ENCODE results near the gene TXNDC17.
"Not testable (repeated sequence)": the region's sequence is repeated elsewhere in the genome, so short reads cannot be mapped to it uniquely, and the experiment has no call there.

TXNDC17 gene

DNA sequence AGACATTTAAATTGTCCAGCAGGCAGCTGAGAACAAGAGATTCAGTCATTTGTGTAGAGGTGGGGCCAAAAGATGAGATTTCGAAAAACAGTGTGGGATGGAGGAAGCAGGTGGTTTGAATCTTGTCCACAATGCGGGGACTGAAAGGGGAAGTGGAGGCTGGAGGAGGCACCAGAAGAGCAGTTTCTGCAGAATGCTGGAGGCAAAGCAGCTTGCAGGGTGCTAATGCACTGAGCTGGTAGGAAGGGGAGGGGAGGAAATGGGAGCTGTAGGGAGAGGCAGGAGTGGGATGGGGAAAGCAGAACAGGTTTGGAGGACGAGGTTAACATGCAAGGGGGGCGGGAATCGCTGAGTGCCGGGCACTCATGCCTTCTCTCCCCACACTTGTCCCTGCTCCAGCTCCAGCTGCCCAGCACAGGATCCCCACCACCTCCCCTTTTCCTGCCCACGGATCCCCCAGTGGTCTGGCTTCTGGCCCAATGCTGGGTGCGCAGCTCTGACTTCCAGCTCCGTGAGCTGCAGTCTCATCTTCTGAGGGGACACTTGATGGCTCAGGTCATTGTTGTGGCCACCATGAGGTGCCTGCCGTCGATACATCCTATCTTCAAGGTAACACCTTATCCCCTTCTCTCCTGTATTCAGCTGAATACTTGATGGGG lies 20.1 kb downstream of the TXNDC17 start:
- Histone ChIP-seq H3K36me3 (ENCODE audit: insufficient read depth, low read length) (no peaks in the 10 kb centered on the region), H3K4me1 (ENCODE audit: insufficient read depth, low read length) (no peaks in the 10 kb centered on the region), H3K9me3 (ENCODE audit: control insufficient read depth, insufficient read depth, low read length) (no peaks in the 10 kb centered on the region), H3K9ac (ENCODE audit: low read depth, low read length) (no peak overlapping the region)

DNA sequence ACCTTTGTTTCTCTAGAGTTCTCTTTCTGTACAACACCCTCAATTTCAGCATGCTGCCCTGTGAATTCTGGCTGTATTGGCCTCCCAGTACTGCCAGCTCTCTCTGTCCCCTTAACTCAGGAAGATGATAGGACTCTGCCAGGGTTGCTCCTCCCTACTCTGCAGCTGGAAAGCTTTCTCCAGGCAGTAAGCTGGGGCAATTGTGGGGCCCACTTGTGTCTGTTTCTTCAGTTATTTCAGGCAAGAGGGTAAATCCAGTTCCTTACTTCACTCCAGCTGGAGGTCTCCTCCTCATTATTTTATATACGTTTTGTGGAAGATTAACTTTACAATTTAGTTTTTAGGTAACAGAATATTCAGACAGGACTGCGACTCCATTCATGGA lies 20.6 kb downstream of the TXNDC17 start:
- Histone ChIP-seq H3K4me1 (ENCODE audit: insufficient read depth, low read length) (no peaks in the 10 kb centered on the region), H3K36me3 (ENCODE audit: insufficient read depth, low read length) (no peaks in the 10 kb centered on the region), H3K9ac (ENCODE audit: low read depth, low read length) (no peak overlapping the region), H3K9me3 (ENCODE audit: control insufficient read depth, insufficient read depth, low read length) (no peaks in the 10 kb centered on the region)

DNA sequence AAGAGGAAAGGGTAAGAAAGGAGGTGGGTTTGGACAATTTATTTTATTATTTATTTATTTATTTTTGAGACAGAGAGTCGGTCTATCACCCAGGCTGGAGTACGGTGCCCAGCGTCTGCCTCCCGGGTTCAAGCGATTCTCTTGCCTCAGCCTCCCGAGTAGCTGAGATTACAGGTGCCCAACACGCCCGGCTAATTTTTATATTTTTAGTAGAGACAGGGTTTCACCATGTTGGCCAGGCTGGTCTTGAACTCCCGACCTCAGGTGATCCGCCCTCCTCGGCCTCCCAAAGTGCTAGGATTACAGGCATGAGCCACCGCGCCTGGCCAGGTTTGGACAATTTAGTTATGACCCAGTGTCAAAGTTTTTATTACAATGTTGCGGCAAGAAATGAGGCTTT lies 22.3 kb downstream of the TXNDC17 start:
- H3K36me3 ChIP-seq (ENCODE audit: insufficient read depth, low read length); H3K9ac ChIP-seq (ENCODE audit: low read depth, low read length); H3K9me3 ChIP-seq (ENCODE audit: control insufficient read depth, insufficient read depth, low read length); H3K4me1 ChIP-seq (ENCODE audit: insufficient read depth, low read length): not testable (repeated sequence)

DNA sequence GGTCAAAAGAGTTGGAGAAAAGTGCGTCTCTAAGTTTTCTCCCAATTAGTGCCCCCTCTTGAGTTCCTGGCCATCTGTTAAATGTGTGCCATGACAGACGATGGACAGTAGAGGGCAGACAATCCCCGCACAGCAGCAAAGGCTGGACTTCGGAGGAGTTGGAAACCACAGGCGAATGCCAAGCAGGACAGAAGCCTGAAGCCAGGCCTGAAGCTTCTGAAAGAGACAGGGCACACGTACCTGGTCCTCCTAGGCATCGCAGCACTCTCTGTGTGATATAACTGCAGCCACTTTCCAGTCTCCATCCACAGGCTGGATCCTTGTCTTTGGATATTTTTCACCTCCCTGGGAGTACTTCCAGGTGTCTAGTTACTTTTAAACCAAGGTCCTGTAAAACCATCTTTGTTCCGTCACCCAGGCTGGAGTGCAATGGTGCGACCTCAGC lies 25.2 kb downstream of the TXNDC17 start:
- H3K4me1 ChIP-seq (ENCODE audit: insufficient read depth, low read length): no peaks in the 10 kb centered on the region
- no peak overlapping the region for H3K9ac ChIP-seq (ENCODE audit: low read depth, low read length)
- no peaks in the 10 kb centered on the region for H3K36me3 ChIP-seq (ENCODE audit: insufficient read depth, low read length)
- H3K9me3 ChIP-seq (ENCODE audit: control insufficient read depth, insufficient read depth, low read length): no peaks in the 10 kb centered on the region

DNA sequence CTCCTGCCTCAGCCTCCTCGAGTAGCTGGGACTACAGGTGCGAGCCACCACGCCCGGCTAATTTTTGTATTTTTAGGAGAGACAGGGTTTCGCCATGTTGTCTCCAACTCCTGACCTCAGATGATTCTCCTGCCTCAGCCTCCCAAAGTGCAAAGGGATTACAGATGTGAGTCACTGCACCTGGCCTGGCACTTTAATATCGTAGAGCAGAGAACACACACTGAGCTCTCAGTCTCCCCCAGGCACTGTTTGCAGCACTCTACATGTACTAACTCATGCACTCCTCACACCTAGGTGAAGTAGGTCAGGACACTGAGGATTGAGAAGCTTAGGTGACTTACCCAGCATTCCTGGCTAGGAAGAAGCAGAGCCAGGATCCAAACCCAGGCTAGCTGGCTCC lies 25.7 kb downstream of the TXNDC17 start:
- H3K9me3 ChIP-seq (ENCODE audit: control insufficient read depth, insufficient read depth, low read length): no peaks in the 10 kb centered on the region

DNA sequence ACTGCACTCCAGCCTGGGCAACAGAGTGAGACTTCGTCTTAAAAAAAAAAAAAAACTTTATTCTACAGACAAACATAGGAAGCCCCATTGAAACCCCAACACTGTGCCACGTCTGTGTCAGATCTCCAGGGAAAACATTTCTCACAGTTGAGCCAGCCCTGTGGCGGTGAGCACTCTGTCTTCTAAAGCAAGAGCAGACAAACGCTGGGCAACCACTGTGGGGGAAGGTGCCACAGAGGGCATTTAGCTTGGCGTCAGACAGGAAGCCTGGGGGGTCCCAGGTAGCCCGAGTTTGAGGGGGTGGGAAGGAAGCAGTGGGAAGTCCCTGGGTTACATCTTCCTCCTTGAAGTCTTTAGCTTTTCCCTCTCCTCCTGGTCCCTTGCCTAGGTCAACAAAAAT lies 26.7 kb downstream of the TXNDC17 start:
- Histone ChIP-seq H3K9ac (ENCODE audit: low read depth, low read length) (no peak overlapping the region), H3K36me3 (ENCODE audit: insufficient read depth, low read length) (no peaks in the 10 kb centered on the region), H3K9me3 (ENCODE audit: control insufficient read depth, insufficient read depth, low read length) (no peaks in the 10 kb centered on the region), H3K4me1 (ENCODE audit: insufficient read depth, low read length) (no peaks in the 10 kb centered on the region)

More for the DNA sequence above, 25.7 kb downstream of the TXNDC17 start:
- Histone ChIP-seq H3K9ac (ENCODE audit: low read depth, low read length) (no peak overlapping the region), H3K36me3 (ENCODE audit: insufficient read depth, low read length) (no peaks in the 10 kb centered on the region), H3K4me1 (ENCODE audit: insufficient read depth, low read length) (no peaks in the 10 kb centered on the region)

DNA sequence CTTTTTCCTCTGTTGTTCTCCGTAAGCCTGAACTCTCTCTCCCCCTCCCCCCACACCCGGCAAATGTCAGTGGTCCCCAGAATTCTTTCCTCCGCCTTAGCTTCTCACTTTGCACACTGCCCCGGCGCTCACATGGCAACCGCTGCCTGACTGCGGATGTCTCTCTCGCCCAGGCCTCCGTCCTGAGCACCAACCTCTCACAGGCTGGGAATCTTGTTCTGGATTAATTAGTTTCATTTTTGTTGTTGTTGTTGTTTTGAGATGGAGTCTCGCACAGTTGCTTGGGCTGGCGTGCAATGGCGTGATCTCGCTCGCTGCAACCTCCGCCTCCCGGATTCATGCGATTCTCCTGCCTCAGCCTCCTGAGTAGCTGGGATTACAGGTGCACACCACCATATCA lies 27.4 kb downstream of the TXNDC17 start:
- Histone ChIP-seq H3K36me3 (ENCODE audit: insufficient read depth, low read length) (no peaks in the 10 kb centered on the region), H3K9ac (ENCODE audit: low read depth, low read length) (no peak overlapping the region), H3K9me3 (ENCODE audit: control insufficient read depth, insufficient read depth, low read length) (no peaks in the 10 kb centered on the region), H3K4me1 (ENCODE audit: insufficient read depth, low read length) (no peaks in the 10 kb centered on the region)

DNA sequence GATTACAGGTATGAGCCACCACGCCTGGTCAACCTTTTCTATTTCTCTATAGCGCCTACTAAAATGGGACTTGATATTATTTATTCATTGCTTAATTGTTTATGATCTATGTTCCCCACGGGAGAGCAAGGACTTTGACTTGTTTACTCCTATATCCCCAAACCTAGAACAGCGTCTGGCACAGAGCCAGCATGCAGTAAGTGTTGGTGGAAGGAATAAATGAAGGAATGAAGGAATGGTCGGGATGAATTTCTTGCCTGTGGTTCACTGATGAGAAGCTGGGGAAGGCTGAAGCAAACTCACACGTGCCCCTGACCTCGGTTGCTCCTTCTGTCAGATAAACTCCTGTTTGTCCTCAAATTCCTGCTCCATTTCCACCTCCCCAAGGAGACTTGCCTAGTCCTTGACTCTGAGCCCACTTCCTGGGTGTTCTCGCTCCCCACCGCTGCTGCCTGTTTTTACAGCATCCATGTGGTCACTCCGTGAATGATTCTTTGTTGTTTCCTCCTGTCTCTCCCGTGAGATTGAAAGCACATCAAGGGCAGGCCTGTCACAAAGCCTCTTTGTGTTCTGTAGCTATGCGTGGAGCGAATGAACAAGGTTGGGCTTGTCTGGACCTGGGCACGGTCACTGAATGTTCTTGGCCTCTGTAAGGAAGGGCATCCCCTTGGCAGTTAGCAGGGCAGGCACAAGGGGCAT lies 28.0 kb downstream of the TXNDC17 start:
- H3K9ac ChIP-seq (ENCODE audit: low read depth, low read length): no peak overlapping the region
- H3K9me3 ChIP-seq (ENCODE audit: control insufficient read depth, insufficient read depth, low read length): no peaks in the 10 kb centered on the region
- H3K4me1 ChIP-seq (ENCODE audit: insufficient read depth, low read length): no peaks in the 10 kb centered on the region
- no peaks in the 10 kb centered on the region for H3K36me3 ChIP-seq (ENCODE audit: insufficient read depth, low read length)

DNA sequence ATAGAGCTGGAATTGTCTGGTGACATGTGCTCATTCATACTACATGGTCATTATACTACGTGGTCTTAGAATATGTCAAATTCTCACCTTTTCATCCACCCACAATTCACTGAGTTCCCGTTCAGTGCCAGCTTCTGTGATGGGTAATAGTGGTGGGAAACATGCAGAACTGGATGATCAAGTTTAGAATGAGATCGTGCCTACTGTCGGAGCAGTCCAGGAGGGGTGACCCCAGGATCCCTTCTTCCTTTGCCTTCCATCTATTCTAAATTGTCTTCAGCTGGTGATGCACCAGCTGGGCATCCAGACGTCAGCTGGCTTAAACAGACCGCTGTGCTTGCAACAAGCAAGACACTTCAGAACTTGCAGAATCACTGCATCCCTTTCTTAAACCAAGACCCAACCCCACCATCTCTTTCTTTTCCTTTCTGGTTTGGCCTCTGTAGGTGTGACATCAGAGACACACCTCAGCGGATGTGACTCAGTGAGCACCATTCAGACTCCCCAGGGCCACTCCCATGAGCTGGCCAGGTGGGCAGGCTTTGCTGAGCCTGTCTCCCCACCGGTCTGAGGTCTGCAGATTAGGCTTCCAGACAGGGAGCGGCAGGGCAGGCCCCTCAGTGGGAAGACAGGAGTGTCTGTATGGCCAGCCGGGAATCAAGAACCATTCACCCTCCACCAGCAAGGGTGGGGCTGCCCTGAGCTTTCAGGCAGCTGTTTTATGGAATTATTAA lies 28.8 kb downstream of the TXNDC17 start:
- no peaks in the 10 kb centered on the region for H3K4me1 ChIP-seq (ENCODE audit: insufficient read depth, low read length)
- H3K36me3 ChIP-seq (ENCODE audit: insufficient read depth, low read length): no peaks in the 10 kb centered on the region
- H3K9ac ChIP-seq (ENCODE audit: low read depth, low read length): no peak overlapping the region
- H3K9me3 ChIP-seq (ENCODE audit: control insufficient read depth, insufficient read depth, low read length): no peaks in the 10 kb centered on the region

DNA sequence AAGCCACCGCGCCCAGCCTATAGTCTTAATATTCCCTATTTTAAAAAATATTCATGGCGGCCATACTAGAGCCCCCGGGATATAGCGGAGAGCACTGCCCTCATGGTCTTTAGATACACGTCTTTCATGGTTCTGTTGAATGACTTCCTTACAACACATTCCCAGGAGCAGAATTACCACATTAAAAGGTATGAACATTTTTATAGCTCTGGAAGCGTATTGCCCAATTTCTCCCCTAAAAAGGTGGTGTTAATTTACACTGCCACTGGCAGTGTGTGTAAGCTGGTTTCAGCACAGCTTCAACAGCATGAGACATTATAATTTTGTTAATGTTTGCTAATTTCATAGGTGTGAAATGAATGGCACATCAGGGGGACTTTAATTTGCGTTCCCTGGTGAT lies 29.7 kb downstream of the TXNDC17 start:
- Histone ChIP-seq H3K9ac (ENCODE audit: low read depth, low read length) (no peak overlapping the region), H3K36me3 (ENCODE audit: insufficient read depth, low read length) (no peaks in the 10 kb centered on the region), H3K9me3 (ENCODE audit: control insufficient read depth, insufficient read depth, low read length) (no peaks in the 10 kb centered on the region), H3K4me1 (ENCODE audit: insufficient read depth, low read length) (no peaks in the 10 kb centered on the region)

DNA sequence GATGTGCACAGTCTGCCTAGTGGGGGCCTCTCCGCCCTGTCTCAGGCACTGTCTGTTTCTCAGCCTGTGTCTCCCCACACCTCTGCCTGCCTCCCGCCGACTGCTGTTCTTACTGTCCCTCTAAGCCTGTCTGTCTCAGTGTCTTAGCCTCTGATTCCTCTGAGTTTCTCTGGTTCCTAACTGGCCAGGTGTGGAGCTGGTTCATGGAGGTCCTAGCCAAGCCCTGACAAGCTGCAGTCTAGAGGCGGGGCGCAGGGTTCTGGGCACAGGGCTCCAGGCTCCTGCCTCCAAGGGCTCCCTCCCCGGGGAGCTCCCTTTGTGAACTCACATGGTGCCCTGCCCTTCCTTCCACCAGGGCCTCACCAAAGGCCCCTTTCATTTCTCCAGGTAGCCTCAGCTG lies 30.1 kb downstream of the TXNDC17 start:
- peaks cover 2% of the 10 kb centered on the region for H3K4me1 ChIP-seq (ENCODE audit: insufficient read depth, low read length)
- H3K9me3 ChIP-seq (ENCODE audit: control insufficient read depth, insufficient read depth, low read length): no peaks in the 10 kb centered on the region
- no peak overlapping the region for H3K9ac ChIP-seq (ENCODE audit: low read depth, low read length)
- no peaks in the 10 kb centered on the region for H3K36me3 ChIP-seq (ENCODE audit: insufficient read depth, low read length)

DNA sequence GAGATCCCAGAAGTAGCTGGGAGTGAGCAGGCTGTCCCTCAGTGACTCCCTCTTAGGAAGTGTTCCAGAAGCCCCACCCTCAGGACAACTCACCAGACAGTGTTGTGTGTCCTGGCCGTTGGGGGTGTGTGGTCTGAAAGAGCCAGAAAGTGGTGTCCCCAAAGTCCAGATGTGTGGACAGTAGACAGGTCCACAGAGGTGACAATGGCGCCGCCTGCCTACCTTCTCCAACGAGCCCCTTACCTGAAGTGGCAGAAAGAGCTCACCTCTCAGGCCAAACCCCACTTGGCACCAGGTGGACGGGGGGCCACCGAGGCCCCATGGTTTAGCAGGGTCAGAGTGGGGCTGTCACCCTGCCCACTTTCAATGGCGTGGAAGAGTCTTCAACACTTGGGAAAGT lies 30.6 kb downstream of the TXNDC17 start:
- H3K9ac ChIP-seq (ENCODE audit: low read depth, low read length): no peak overlapping the region
- H3K36me3 ChIP-seq (ENCODE audit: insufficient read depth, low read length): no peaks in the 10 kb centered on the region
- H3K9me3 ChIP-seq (ENCODE audit: control insufficient read depth, insufficient read depth, low read length): no peaks in the 10 kb centered on the region
- H3K4me1 ChIP-seq (ENCODE audit: insufficient read depth, low read length): peaks cover 5% of the 10 kb centered on the region

DNA sequence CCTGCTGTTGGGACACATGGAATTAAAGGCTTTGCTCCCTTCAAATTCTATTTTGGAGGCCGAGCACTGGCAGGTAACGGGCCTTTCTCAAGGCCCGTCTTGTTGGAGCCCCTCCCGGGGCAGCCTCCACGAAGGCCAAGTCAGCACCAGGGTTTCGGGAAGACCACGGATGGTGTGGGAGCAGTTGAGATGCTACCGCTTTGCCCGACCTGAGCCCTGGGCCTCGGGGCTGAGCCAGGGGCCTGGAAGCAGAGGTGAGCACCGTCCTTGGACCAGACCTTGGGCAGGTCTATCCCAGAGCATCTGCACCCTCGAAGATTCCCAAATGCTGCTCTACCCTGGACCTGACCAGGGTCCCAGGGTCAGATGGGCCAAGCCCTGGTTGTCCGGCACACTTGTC lies 33.7 kb downstream of the TXNDC17 start:
- H3K36me3 ChIP-seq (ENCODE audit: insufficient read depth, low read length): no peaks in the 10 kb centered on the region
- no peak overlapping the region for H3K9ac ChIP-seq (ENCODE audit: low read depth, low read length)
- no peaks in the 10 kb centered on the region for H3K9me3 ChIP-seq (ENCODE audit: control insufficient read depth, insufficient read depth, low read length)
- peaks cover 5% of the 10 kb centered on the region for H3K4me1 ChIP-seq (ENCODE audit: insufficient read depth, low read length)

DNA sequence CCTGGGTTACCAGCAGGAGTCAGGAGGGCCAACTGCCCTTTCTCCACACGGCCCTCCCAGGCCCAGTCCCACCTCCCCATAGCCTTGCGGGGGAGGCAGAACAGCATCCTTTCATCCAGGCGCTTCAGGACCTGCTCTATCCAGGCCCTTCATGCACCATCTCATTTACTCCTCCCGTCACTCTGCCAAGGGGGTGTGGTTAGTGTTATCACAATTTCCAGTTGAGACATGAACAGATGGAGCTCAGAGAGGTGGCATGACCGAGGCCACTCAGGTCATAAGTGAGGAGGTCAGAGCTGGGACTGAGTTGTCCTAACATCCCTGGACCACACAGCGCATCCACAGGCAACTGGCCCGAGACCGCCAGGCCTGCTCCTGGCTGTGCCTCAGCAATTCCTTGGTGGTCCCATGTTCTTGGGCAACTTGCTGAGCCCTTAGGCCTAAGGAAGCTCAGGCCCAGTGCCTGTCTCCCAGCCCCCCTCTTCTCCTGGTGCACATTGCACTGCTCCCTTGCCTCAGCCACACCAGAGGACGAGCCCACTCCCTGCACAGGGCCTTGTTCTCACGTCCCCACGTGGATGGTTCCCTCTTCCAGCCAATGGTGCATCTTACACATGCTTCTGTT lies 34.5 kb downstream of the TXNDC17 start:
- H3K9ac ChIP-seq (ENCODE audit: low read depth, low read length): no peak overlapping the region
- no peaks in the 10 kb centered on the region for H3K9me3 ChIP-seq (ENCODE audit: control insufficient read depth, insufficient read depth, low read length)
- no peaks in the 10 kb centered on the region for H3K36me3 ChIP-seq (ENCODE audit: insufficient read depth, low read length)
- peaks cover 5% of the 10 kb centered on the region for H3K4me1 ChIP-seq (ENCODE audit: insufficient read depth, low read length)

DNA sequence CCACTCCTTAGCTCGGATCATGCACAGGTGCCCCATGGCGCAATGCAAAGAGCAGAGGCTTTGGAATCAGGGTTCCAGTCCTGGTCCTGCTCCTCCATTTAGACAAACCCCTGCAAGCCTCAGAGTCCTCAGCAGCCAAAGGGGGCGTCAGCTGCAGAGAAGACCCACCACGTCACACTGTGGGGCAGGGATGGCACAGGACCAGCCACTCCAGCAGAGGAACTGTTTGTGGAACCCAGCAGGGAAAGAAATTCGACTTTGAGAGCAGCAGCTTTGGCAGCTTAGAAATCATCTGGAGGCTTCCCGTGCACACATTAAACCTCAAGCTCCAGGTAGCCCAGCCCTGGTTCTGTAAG lies 35.9 kb downstream of the TXNDC17 start:
- no peaks in the 10 kb centered on the region for H3K36me3 ChIP-seq (ENCODE audit: insufficient read depth, low read length)
- H3K9me3 ChIP-seq (ENCODE audit: control insufficient read depth, insufficient read depth, low read length): no peaks in the 10 kb centered on the region
- peaks cover 5% of the 10 kb centered on the region for H3K4me1 ChIP-seq (ENCODE audit: insufficient read depth, low read length)
- H3K9ac ChIP-seq (ENCODE audit: low read depth, low read length): no peak overlapping the region
